Stomach (tissue), 4 donors: ENCODE results near the gene C13orf42.

Experiments
- CTCF ChIP-seq, 7 experiments: fragments of 450-650 bp in 4 of 7; fragments of 200-600 bp in 3 of 7; sonication (generic) in 3 of 7; IDR thresholded peaks; one replicate each; pipeline ENCODE4 v1.5.1; 2016 to 2019; ENCODE audit warnings: antibody characterized with exemption in 7 of 7, control low read depth in 2 of 7, mild to moderate bottlenecking in 1 of 7
- EP300 ChIP-seq: sonication (generic); formaldehyde crosslinking; IDR thresholded peaks from one replicate; pipeline ENCODE4 v1.6.1; 2017; ENCODE audit warnings: antibody characterized with exemption

GRCh38 chr13:51158880-51159518 lies 47.9 kb upstream of the C13orf42 start:
- no peak for TF ChIP-seq EP300
- TF ChIP-seq CTCF (IDR thresholded peaks at IDR 0.05) = no peak
